Astrocyte (in vitro differentiated cells and primary cell): ENCODE measurements around the gene SLC27A3.

ENCODE experiments used
- EZH2 ChIP-seq: IDR thresholded peaks from 2 replicates; pipeline ENCODE4 v1.6.1; 2012; ENCODE audit warnings: mild to moderate bottlenecking, low read length, inconsistent platforms; ENCODE audit not compliant: insufficient read depth
- TF ChIP-seq, protein P1 (sequence below): IDR thresholded peaks from 2 replicates; pipeline ENCODE4 v1.5.1; 2011; ENCODE audit warnings: low read depth, mild to moderate bottlenecking, inconsistent platforms, low read length, moderate library complexity; ENCODE audit not compliant: insufficient read depth

DNA sequence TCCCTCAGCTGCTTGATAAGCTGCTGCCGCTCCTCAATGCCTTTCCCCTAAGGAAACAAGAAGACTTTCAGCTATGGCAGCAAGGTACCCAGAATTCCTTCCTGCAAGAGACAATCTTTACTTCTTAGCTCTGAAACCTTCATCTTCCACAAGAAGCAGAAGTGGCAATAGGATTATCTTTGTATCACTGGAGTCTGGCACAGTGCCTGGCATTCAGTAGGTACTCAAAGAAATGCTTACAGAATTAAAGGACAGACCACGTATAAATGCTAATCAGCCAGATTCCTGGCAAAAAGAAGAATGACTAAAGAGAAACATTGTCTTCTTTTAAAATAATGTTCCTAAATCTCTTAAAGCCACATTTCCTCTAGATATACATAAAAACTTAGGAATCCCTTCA is 43.7 kb downstream of the SLC27A3 start:
- TF ChIP-seq, protein P1, sequence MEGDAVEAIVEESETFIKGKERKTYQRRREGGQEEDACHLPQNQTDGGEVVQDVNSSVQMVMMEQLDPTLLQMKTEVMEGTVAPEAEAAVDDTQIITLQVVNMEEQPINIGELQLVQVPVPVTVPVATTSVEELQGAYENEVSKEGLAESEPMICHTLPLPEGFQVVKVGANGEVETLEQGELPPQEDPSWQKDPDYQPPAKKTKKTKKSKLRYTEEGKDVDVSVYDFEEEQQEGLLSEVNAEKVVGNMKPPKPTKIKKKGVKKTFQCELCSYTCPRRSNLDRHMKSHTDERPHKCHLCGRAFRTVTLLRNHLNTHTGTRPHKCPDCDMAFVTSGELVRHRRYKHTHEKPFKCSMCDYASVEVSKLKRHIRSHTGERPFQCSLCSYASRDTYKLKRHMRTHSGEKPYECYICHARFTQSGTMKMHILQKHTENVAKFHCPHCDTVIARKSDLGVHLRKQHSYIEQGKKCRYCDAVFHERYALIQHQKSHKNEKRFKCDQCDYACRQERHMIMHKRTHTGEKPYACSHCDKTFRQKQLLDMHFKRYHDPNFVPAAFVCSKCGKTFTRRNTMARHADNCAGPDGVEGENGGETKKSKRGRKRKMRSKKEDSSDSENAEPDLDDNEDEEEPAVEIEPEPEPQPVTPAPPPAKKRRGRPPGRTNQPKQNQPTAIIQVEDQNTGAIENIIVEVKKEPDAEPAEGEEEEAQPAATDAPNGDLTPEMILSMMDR, result no peak
- TF ChIP-seq EZH2, result no peak
